Measurements from ENCODE around the gene TATDN2. TPM values are rescaled to one million over a fixed set of nuclear protein-coding genes. Genes with fewer than 3 reads are reported as not detected.

TATDN2 gene
- total and polyA plus RNA-seq, 9 of the 15 experiments (the other 6 are each of a cell fraction or from before 2014, with no cell fraction given): 5.2 to 44.7 (median 25.8) TPM

DNA sequence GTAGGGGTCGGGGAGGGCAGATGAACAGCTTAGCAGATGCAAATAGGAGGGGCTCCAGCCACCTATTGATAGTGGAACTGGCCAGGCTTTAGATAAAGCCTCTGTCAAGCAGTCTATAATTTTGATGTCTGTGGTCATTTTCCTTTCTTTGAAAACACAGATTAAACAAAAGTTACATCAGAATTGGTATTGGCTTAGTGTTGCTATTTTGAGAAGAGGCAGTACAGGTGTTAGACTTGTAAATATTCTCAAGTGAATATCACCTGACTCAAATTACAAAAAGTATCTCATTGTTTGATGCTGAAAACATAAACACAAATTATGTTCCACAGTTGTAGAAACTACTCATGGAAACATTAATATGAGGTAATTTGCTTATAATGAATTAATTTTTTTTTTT lies 26.3 kb downstream of the TATDN2 start:
- ChIA-PET CTCF (ENCODE audit: low intra/inter-chr PET ratio) (no interaction called here), POLR2A (interaction anchor here (0.6 to 3.2 kb wide), 8 partner anchors 10 to 518 kb away, joined by 3 to 16 read pairs (median 4); no protein-coding TSS in a partner anchor)
- peak; percentile 19; the same call in 1 of the 3 replicates for ATAC-seq

More for the DNA sequence above, 26.3 kb downstream of the TATDN2 start:
- 63% methylated on average over 1 of the region's 1 CpG for WGBS (ENCODE audit: insufficient coverage, low coverage, missing lambda C conversion rate)
- H3K36me3 ChIP-seq (ENCODE audit: control insufficient read depth, insufficient read depth, low read length): peaks cover 89% of the 10 kb centered on the region
- H3K4me2 ChIP-seq (ENCODE audit: insufficient read depth, low read length): no peak overlapping the region
- DNase-seq (ENCODE audit: extremely low read depth in 1 of 4, low spot score in 3 of 4): no peak
- TF ChIP-seq TCF3 (CRISPR knock-in tag; IDR thresholded peaks at IDR 0.05) (peak; percentile 51), CEBPG (CRISPR knock-in tag; IDR thresholded peaks at IDR 0.05) (no peak), CEBPG (tag; conservative IDR thresholded peaks at IDR 0.05 in 1 of 2, IDR thresholded peaks at IDR 0.05 in 1 of 2) (0 out of 4 replicates have a peak, but pooled peaks of 1 of the 2 experiments have one; percentile 16)
- TF ChIP-seq, protein P1, sequence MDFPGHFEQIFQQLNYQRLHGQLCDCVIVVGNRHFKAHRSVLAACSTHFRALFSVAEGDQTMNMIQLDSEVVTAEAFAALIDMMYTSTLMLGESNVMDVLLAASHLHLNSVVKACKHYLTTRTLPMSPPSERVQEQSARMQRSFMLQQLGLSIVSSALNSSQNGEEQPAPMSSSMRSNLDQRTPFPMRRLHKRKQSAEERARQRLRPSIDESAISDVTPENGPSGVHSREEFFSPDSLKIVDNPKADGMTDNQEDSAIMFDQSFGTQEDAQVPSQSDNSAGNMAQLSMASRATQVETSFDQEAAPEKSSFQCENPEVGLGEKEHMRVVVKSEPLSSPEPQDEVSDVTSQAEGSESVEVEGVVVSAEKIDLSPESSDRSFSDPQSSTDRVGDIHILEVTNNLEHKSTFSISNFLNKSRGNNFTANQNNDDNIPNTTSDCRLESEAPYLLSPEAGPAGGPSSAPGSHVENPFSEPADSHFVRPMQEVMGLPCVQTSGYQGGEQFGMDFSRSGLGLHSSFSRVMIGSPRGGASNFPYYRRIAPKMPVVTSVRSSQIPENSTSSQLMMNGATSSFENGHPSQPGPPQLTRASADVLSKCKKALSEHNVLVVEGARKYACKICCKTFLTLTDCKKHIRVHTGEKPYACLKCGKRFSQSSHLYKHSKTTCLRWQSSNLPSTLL (IDR thresholded peaks at IDR 0.05): no peak
- H3K4me1 ChIP-seq (replicated peaks in 1 of 2; ENCODE audit: control insufficient read depth in 2 of 2, insufficient read depth in 2 of 2, low read length in 2 of 2): peaks cover 2 to 19% of the 10 kb centered on the region in 2 experiments; a peak in 3 of 5 replicates
- no peak overlapping the region for H3K27ac ChIP-seq (ENCODE audit: extremely low read depth, low read depth, low read length)
- H3K4me3 ChIP-seq: no peak overlapping the region
- no peaks in the 10 kb centered on the region; the same call in none of the 2 replicates for H4K20me1 ChIP-seq (replicated peaks; ENCODE audit: control insufficient read depth, insufficient read depth, low read length)
- no peaks in the 10 kb centered on the region for H3K9me1 ChIP-seq (ENCODE audit: control insufficient read depth, insufficient read depth, low read length)
- intact Hi-C loops (cut with micrococcal nuclease) (no loop called here), in situ Hi-C loops (cut with MboI) (no loop called here)
- no peaks in the 10 kb centered on the region for H3K27me3 ChIP-seq (ENCODE audit: control insufficient read depth in 2 of 2, insufficient read depth in 2 of 2, low read length in 2 of 2)
- H2AFZ ChIP-seq (ENCODE audit: low read depth, low read length): no peak overlapping the region
- H3K9ac ChIP-seq (ENCODE audit: insufficient read depth in 1 of 2, low read depth in 2 of 2, low read length in 2 of 2): no peak overlapping the region
- FAIRE-seq: no peak
- H3K79me2 ChIP-seq (ENCODE audit: control insufficient read depth, insufficient read depth, low read length): peaks cover 57% of the 10 kb centered on the region
- BruUV-seq (replicated peaks): no TSS peak
- no peaks in the 10 kb centered on the region for H3K9me3 ChIP-seq (replicated peaks; ENCODE audit: control insufficient read depth, insufficient read depth, low read depth, low read length)

Measured in K562 (cell line).